Astrocyte of the cerebellum (primary cell): Measurements from ENCODE around the gene PKD1.
A peak's percentile ranks its signal among the peaks of the same experiment; 100 is the strongest.
"Not testable (repeated sequence)": the region's sequence is repeated elsewhere in the genome, so short reads cannot be mapped to it uniquely, and the experiment has no call there.

Source experiments
- DNase-seq: peaks from one replicate; pipeline ENCODE4 v3.0.0-alpha.2; 2011; ENCODE audit warnings: low read depth
- H3K4me3 ChIP-seq: 2 replicates; pipeline ENCODE4 v1.5.1; 2011; ENCODE audit warnings: mild to moderate bottlenecking, low read depth, low read length, moderate library complexity
- in situ Hi-C: cut with HindIII; loops from 2 replicates; pipeline ENCODE4 v1.10.0; 2017; ENCODE audit warnings: low sequenced_read_pairs
- TF ChIP-seq, protein P1 (sequence below): IDR thresholded peaks from 2 replicates; pipeline ENCODE4 v1.5.1; 2012; ENCODE audit warnings: low read length, low read depth, moderate library complexity, mild to moderate bottlenecking; ENCODE audit errors: missing control alignments

PKD1 gene

DNA sequence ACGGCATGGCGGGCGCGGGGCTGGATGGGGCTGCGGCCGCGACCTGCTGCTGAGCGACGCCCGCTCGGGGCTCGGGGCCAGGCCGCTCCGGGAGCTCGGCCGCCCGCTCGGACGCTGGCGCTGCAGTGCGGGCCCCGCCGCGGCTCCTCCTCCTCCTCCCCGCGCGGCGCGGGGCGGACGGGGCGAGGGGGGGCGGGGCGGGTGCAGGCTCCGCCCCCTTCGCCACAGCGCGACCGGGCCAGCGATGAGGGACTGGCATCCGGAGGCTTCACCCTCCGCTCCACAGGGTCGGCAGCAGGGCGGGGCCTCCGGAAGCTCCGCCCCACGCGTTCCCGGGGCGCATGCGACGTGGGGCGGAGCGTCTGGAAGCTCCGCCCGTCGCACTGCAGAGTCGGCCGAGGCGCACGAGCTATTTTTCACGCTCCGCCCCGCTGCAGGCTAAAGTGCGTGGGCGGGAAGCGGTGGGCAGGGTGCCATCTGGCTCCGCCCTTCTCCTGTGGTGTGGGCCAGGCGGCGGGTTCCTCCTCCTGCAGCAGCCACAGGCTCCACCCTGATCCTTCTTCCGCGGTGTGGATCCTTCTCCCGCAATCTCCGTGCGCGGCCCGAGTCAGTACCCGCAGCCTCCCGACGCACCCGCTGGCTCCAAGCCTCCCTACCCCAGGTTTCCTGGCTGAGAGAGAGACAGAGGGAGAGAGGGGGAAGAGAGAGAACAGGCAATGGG lies at the start of gene PKD1:
PKD1 (minus strand) TSS at position 129 of the 721 bp plus-strand sequence. CDS start 209 bp downstream, outside the sequence.
- peak within 1 kb of the TSS; percentile 50 for H3K4me3 ChIP-seq
- DNase-seq, result peak; percentile 78
- in situ Hi-C loops, result not testable (repeated sequence)

DNA sequence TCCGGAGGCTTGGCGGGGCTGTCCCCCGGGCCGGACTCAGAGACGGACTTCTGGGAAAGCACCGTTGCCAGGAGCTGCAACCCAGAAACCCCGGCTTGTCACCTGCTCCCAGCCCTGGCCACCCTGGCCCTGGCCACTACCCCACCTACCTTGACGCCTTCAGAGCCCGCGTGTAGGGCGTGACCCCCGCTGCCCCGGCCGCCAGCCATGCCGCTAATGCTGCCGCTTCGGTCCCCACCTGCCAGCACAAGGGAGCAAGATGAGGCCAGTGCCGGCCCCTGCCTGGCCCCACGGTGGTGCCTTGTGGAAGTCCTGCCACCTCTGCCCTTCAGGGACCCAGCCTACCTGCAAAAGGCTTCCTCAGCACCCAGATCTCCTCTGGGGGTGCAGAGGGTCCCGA lies 49.3 kb upstream of the PKD1 start:
- in situ Hi-C loops, result no loop called here
- TF ChIP-seq, protein P1, sequence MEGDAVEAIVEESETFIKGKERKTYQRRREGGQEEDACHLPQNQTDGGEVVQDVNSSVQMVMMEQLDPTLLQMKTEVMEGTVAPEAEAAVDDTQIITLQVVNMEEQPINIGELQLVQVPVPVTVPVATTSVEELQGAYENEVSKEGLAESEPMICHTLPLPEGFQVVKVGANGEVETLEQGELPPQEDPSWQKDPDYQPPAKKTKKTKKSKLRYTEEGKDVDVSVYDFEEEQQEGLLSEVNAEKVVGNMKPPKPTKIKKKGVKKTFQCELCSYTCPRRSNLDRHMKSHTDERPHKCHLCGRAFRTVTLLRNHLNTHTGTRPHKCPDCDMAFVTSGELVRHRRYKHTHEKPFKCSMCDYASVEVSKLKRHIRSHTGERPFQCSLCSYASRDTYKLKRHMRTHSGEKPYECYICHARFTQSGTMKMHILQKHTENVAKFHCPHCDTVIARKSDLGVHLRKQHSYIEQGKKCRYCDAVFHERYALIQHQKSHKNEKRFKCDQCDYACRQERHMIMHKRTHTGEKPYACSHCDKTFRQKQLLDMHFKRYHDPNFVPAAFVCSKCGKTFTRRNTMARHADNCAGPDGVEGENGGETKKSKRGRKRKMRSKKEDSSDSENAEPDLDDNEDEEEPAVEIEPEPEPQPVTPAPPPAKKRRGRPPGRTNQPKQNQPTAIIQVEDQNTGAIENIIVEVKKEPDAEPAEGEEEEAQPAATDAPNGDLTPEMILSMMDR, result no peak

DNA sequence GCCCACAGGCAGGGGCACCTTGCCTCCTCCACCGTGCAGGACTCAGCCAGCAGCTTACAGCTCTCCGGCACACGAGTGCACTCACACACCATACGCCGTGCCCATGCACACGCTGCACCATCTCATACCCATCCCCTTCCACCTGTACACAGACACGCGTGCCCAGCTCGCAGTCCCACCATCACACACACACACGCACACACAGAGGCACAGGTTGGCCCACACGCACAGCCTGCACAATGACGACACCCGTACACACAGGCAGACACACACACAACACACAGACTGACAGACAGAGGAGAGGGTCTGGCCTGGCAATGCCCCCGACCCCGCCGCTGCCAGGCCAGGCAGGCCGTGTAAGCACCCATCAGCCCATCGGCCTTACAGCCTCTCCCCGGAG lies 48.6 kb upstream of the PKD1 start:
- no peak for DNase-seq
- in situ Hi-C loops, result no loop called here
- no peak overlapping the region for H3K4me3 ChIP-seq
- TF ChIP-seq, protein P1, result no peak

More for the DNA sequence above, 49.3 kb upstream of the PKD1 start:
- DNase-seq, result no peak
- H3K4me3 ChIP-seq, result no peak overlapping the region

GRCh38 chr16:2183671-2184070 lies 48.0 kb upstream of the PKD1 start:
- TF ChIP-seq, protein P1, result no peak
- in situ Hi-C loops, result no loop called here
- no peak overlapping the region for H3K4me3 ChIP-seq
- DNase-seq, result no peak

GRCh38 chr16:2181952-2182351 lies 46.3 kb upstream of the PKD1 start:
- in situ Hi-C loops, result no loop called here
- DNase-seq, result no peak
- TF ChIP-seq, protein P1, result no peak
- H3K4me3 ChIP-seq, result no peak overlapping the region

GRCh38 chr16:2180962-2181923 lies 45.5 kb upstream of the PKD1 start:
- DNase-seq, result no peak
- TF ChIP-seq, protein P1, result no peak
- H3K4me3 ChIP-seq, result no peak overlapping the region
- in situ Hi-C loops, result no loop called here
